Ureter (tissue), 1 donor: Measurements from ENCODE around the gene NPC2. TPM values are rescaled to one million over a fixed set of nuclear protein-coding genes. Genes with fewer than 3 reads are reported as not detected.
A peak's percentile ranks its signal among the peaks of the same experiment; 100 is the strongest.
"Not testable (repeated sequence)": the region's sequence is repeated elsewhere in the genome, so short reads cannot be mapped to it uniquely, and the experiment has no call there.

Experiments
- DNase-seq: peaks from one replicate; pipeline ENCODE4 v3.0.0-alpha.2; 2020; ENCODE audit warnings: low spot score
- total RNA-seq: library from RNA; stranded (reverse); gene quantifications from one replicate; pipeline ENCODE4 v1.2.4, GENCODE V29; 2023
- donor health status: DM: yes; HTN: yes; CAD: no.

NPC2 gene
- total RNA-seq, 1 donor from 2014 or later, result 175 TPM

DNA sequence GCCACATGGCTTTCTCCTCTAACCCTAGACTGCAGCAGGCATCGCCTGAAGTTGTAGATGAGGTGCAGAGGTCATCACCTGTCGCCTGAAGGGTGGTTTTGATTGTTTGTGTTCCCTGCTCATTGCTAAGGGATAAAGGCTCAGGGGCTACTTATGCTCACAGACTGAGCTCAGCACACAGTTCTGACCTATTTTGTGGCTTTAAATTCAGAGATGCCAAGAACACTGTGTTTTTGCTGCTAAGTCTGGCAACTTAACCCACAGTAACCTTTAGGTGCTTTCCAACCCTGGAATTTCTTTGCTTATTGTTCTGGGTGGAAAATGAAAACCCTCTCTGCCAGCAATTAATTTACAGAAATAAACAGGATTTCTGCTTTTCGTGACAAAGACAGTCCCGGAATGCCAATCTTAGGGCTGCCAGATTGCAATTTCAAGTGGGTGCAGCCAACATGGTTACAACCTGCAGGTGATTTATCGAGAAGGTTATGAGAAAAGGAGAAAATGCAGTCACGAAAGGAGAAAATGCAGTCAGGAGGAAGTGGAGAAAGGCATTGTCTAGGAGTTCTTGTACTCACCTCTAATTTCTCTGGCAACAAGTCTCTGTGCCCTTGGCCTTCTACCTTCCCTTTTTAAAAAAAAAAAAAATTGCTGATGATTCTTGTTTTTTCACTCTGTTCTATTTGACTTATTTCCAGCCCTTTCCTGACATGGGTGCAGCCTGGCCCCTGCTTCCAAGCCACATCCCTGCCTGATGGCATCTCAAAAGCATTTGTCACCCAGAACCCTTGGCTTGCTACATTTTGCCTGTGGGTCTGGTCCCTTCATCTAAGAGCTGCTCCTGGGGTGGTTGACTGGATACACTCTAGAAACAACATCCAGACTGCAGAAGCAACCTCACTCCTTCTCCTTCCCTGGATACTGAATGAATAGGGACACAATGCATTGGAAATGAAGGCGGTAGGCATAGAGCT is 23.3 kb downstream of the NPC2 start:
- DNase-seq, result peak; percentile 18

DNA sequence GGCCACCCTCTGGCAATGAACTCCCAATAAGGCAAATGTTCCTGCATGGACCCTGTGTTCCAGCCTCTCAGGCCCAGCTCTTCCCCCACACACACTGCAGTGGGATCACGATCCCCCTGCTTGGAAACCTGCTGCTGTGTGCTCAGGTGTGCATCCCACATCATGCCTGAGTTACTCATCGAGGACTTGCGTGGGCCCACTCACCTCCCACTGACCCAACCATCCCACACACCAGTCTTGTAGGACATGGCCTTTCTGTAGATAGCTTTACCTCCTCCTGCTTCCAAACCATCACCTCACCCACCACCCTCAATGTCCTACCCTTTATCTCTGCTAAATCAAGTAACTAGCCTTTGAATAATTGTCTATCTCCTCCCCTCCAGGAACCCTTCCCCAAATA is 24.6 kb downstream of the NPC2 start:
- no peak for DNase-seq

DNA sequence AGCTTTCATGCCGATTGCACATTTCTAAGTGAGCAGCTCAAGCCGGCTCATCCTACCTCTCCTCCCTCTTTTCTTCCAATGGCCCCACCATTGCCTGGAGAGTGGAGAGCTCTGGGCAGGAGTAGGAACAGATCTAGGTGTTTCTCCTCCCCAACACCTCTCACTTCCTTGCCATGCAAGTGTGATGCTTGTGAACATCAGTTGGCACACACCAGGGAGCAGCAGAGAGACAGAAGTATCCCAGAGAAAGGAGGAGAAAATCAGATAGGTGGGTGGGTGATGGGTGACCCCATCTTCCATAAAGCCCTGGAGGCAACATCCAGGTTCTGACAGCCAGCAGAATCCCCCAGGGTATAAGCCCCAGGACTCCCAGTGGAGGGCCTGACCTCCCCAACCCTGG is 27.8 kb downstream of the NPC2 start:
- no peak for DNase-seq

DNA sequence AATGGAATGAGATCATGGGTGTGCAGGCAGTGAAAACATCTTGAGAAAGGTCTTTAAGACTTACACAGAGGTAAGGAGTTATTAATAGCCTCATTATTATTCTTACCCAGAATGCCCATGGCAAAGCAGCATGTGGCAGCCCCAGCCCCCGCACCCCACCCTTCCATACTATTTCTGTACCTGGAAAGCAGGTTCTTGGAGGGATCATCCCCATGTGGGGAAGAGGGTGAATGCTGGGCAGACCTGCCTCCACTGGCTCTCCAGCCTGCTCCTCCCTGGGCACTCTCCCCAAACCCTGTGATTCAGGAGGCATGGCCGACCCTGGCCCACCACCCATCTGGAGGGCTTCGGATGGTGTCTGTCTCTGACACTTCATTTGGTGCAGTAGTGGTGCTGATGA is 28.3 kb downstream of the NPC2 start:
- no peak for DNase-seq

DNA sequence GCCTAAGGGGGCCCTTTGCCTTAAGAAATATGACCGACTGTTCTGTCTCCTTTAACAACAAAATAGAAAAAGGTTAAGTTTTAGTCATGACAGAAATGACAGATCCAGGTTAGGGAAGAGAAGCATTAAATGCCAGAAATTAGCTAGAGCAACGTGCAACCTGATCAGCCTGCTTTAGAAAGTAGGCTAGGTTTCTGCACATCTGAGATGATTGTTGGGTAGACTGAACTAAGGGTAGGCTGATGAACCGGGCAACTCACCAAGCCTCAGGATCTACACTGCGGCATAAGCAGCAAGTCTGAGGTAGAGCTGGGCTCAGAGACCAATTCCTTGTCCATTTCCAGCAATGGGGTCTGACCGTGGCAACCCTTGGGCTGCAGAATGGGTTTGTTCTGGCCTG is 29.4 kb downstream of the NPC2 start:
- no peak for DNase-seq

DNA sequence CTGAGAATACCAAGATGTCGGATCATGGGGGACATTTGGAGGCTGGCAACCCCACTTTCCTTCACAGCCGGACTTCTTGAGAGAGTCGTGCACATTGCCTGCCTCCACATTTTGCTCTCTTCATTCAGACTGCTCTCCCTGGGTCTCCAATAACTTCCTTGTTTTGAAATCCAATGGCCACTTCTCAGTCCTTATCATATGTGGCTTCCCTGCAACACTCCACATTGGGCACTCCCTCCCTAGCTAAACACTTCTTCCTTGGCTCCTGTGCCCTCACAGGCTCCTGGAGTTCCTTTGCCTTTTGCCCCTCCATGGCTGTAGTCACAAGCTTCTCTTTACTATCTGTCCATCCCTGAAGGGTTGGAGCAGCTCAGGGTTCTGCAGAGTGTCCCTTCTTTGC is 30.1 kb downstream of the NPC2 start:
- no peak for DNase-seq

DNA sequence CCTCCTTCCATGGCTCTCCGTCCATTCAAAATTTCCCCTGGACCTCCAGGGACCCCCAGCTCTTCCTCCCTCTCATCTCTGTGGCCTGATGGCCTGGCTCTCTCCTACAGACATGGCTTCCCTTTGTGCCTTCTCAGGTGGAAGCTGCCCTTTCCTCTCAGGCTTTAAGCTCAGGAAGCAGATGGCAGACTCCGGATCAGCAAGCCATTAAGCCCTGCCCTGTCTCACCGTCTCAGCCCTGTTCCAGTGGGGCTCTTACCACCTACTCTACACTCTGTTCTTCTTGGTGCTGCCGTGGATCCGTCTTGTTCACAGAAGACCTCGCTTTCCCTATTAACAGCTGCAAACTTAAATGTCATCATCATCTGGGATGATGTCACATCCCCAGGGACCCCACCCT is 33.1 kb downstream of the NPC2 start:
- no peak for DNase-seq

DNA sequence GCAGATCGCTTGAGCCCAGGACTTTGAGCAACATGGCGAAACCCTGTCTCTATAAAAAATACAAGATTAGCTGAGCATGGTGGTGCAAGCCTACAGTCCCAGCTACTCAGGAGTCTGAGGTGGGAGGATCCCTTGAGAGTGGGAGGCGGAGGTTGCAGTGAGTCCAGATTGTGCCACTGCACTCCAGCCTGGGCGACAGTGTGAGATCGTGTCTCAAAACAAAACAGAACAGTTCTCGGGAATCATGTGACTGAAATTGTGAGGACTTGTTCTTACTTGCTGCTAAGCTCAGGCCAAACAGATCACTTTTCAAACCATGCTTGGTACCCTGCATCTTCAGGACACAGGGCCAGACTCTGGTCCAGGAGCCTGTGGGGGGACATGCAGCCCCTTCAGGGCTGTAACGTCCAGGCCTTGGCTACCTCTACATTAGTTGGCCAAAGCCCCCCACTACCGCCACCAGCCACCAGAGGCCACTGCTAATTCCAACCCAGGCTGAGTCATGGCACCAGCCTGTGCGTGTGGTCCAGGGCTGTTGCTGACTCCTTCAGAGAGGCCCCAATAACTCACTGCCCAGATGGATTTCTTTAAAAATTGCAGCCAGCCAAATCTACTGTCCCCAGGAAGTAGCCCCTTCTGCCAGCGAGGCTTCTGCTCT is 33.7 kb downstream of the NPC2 start:
- peak; percentile 39 for DNase-seq

DNA sequence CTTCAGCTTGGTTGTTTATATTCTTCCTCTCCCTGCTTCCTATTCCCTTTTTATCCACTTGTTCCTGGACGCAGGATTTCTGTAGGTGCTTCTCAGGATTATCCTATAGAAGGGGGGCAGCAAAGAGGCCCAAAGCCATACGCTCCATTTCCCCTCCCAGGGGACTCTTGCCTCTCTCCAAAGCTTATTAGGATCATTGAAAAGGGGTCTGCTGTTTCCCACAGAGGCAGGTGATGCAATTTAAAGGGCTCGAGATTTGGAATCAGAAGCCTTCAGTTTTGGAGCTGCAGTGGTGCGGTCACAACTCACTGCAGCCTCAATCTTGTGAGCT is 35.6 kb downstream of the NPC2 start:
- no peak for DNase-seq

DNA sequence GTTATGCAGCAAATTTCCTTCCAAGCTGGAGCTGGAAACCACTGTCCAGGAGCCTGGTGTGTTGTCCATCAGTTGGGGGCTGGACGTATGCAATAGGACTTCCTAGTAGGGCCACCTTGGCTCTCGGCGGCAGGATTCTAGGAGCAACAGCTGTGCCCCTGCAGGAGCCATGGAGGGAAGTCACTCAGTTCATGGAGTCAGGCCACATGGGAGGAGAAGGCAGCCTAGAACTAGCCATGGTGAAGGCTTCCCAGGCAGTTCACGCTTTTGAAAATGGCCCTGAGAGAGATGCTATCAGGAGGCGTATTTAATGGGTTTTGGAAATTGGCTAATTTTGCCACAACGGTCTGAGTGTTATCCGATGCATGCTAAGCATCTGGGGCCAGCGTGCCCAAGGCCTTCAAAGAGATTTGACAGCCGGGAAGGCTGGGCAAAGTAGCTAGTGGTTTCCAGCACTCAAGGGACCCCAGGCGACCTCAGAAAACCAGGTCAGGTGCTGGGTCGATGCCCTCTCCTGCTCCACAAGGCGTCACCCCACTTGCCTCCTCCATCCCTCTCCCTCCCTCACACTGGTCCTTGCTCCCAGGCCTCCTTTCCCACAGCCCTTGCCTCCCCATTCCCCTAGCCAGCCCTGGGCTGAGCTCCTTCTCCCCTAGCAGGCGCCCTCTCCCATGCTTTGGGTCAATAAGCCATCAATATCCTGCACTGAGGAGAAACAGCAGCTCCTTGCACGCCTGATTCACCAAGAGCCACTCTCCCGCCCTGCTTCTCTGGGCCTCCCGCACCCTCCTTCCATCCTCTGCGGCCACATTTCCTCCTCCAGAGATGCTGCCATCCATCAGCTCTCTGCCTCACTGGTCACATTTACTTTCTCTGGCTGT is 36.2 kb downstream of the NPC2 start:
- DNase-seq, result peak; percentile 26

DNA sequence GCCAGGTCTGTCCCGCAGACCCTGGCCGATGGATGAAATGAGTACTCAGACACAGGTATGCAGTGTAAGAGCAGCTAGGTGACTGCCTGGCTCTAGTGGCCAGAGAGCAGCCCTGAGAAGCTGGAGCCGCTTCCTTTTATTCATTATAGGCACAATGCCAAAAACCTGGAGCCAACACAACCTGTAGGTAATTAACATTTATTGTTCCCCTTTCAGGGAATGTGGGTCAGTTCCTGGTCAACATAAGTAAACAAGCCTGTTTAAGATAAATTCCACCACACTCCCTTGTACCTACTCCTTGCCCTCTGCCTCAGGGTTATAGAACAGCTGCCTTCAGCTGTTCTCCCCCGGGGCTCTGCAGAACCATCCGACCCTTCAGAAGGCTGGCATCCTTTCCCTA is 38.7 kb downstream of the NPC2 start:
- not testable (repeated sequence) for DNase-seq

DNA sequence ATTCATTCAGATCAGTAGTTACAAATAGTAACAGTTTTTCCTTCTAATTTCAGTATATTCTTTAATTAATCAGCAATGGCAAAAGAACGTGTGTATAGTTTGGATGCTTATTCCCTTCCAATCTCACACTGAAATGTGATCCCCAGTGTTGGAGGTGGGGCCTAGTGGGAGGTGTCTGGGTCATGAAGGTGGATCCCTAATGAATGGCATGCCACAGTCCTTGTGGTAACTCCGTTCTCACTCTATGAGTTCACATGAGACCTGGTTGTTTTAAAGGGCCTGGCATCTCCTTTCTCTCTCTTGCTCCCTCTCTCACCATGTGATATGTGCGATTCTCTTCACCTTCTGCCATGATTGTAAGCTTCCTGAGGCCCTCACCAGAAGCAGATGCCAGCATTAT is 48.2 kb downstream of the NPC2 start:
- no peak for DNase-seq

DNA sequence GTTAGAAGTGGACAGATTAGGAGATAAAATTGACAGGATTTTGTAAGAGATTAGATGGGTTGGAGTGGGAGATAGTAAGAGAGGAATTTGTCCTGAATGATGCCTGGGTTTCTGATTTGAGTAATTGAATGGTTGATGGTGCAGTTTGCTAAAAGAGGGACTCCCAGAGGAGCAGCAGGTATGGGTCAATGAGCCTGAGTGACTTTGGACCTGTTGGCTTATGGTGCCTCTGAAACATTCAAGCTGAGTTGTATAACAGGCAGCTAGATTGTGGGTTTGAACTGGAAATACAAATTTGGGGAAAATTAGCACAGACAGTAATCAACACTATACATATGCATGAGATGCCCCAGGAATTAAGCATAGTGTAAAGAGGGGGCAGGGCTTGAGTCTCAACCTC is 50.3 kb downstream of the NPC2 start:
- no peak for DNase-seq

DNA sequence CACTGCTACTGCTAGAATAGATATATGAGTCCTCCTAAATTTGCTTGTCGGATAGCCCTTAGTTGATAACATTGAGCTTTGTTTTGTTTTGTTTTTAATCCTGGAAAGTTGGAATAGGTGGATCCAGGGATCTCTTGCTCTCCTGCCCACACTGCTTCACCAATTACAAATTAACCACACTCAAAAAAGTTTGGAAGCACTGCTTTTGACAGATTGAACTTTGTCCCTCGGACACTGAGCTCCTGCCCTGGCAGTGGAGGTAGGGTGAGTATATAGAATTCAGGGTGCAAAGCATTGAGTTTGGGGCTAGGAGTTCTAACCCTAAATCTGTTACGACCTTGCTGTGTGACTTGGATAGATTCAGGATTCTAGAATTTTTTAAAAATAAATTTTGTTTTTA is 52.0 kb downstream of the NPC2 start:
- no peak for DNase-seq

DNA sequence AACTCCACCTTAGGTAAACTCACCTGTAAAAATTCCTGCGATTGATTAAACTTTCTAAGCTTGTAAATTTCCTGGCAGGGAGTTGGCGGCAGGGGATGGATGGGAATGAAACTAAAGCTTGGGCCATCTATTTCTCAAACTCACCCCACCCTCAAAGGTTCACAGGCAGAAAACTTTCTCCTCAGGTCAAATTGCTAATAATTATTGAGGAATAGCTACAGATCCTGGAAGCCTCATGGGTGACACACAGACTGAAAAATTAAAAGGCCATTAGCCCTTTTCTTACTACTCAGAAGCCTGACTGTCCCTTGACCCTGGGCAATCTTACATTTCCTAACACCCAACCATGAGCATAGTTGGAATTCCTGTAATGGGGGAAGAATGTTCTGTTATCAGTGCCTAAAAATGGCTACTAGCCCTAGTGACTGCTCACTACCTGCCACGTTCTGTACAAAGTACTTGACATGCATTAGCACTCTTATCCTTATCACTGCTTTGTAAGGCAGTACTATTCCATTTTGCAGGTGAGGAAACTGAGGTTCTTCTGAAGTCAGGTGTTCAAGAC is 54.7 kb downstream of the NPC2 start:
- no peak for DNase-seq

DNA sequence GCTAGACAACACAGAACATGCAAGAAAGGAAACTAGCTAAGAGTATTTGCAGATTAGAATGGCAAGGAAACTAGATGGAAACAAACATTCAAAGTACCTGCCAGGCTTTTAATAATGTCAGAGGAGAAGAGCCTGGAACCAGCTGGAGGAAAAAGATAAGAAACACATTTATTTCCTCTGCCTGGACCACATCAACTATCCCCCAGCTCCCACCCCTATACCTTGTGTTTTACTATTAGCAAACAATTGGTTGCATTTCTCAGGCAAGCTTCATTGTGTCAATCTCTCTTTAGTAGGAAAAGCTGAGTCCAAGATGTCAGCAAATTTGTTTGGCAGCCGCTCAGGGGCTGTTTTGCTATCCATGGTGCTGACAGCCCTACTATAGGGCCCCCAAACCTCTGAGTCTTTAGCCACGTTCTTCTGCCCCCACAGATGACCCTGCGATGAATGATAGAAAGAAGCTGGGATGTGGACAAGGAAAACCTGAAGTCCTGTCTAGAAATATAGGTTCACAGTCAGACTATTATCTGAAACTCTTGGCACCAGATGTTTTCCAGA is 55.5 kb downstream of the NPC2 start:
- no peak for DNase-seq

DNA sequence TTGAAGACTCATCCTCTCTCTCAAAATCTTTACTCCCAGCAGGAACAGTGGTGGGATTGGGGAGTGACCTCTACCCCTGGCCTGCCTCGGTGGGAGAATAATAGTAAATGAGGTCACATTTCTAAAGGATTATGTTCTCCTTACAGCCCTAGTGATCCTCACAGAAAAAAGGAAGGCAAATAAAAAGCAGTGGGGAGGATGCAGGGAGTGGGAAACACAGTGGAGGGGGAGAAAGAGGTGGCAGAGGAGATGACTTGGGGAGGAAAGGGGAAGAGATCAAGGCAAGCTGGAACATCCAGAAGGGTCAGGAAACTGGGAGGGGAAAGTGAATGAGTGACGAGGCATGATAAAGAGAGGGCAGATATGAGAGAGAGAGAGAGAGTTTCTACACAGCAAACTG is 58.8 kb downstream of the NPC2 start:
- no peak for DNase-seq

DNA sequence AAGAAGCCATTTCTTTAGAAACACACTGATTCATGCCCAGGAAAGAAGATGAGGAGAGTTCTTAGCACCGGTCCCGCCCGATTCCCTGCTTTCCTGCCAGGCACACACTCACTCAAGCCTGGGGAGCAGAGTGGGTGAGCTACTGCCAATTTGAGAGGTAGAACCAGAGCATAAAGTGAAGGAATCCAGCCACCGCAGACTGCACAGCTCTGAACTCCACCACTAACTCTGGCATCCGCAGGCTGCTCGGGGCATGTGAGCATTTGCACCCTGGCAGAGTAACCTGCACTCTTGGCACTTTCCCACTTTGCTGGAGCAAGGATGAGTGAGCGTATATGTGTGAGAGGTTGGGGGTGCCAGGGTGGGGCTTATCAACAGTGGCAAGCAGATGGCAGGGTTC is 63.1 kb downstream of the NPC2 start:
- DNase-seq, result no peak
